Endothelial cell of umbilical vein (primary cell): ENCODE data around the gene DACH2. TPM values are rescaled to one million over a fixed set of nuclear protein-coding genes. Genes with fewer than 3 reads are reported as not detected.

Experiments used
- BruUV-seq: library from RNA; stranded (reverse); fragments of 400-500 nt; replicated peaks from 2 replicates; lab custom pipeline; 2021; lab: Mats Ljungman, UMichigan
- CTCF ChIA-PET: fragments of 300-600, 350-600 bp; sonication (Branson Sonifier 250); formaldehyde crosslinking; loops from one replicate; lab custom pipeline; 2021; ENCODE audit warnings: antibody characterized with exemption, inconsistent platforms; lab: Charles Lee
- POLR2A ChIA-PET: fragments of 300-600, 350-600 bp; sonication (Branson Sonifier 250); formaldehyde crosslinking; loops from one replicate; lab custom pipeline; 2021; ENCODE audit warnings: antibody characterized with exemption, inconsistent platforms; lab: Charles Lee
- DNase-seq: peaks from one replicate; pipeline ENCODE4 v3.0.0-alpha.2; 2011; ENCODE audit warnings: low read depth, low spot score
- FAIRE-seq: peaks from 2 replicates; lab custom pipeline; 2011; peaks lifted over from hg19 to GRCh38; lab: Jason Lieb, UNC
- H2AFZ ChIP-seq: 2 replicates; pipeline ENCODE4 v1.6.0; 2012; ENCODE audit warnings: low read depth, low read length, control low read depth, inconsistent platforms
- H3K27ac ChIP-seq: 2 replicates; pipeline ENCODE4 v1.5.1; 2011; ENCODE audit warnings: low read depth, mild to moderate bottlenecking, control low read depth, low read length, moderate library complexity; ENCODE audit not compliant: insufficient read depth
- H3K27me3 ChIP-seq, 2 experiments: 2 replicates each; pipeline versions ENCODE4 v1.6.0 to v1.6.1; 2011; ENCODE audit warnings: low read length in 2 of 2, mixed read lengths in 1 of 2; ENCODE audit not compliant: control insufficient read depth in 2 of 2, insufficient read depth in 2 of 2
- H3K36me3 ChIP-seq, 2 experiments: 2 replicates in 1 of 2; 3 replicates in 1 of 2; pipeline ENCODE4 v1.5.1; 2011; ENCODE audit warnings: low read length in 2 of 2, mild to moderate bottlenecking in 1 of 2, moderate library complexity in 1 of 2; ENCODE audit not compliant: control insufficient read depth in 2 of 2, insufficient read depth in 2 of 2; ENCODE audit errors: extremely low read depth in 1 of 2
- H3K4me1 ChIP-seq: 3 replicates; pipeline ENCODE4 v1.5.1; 2011; ENCODE audit warnings: mild to moderate bottlenecking, low read length; ENCODE audit not compliant: control insufficient read depth, insufficient read depth; ENCODE audit errors: extremely low read depth
- H3K4me2 ChIP-seq: 2 replicates; pipeline ENCODE4 v1.6.1; 2011; ENCODE audit warnings: low read length, control low read depth, mixed read lengths; ENCODE audit not compliant: insufficient read depth
- H3K4me3 ChIP-seq, 3 experiments: fragments of 200-600 bp in 1 of 3; sonication (generic), shearing (Covaris generic) in 1 of 3; replicated peaks in 1 of 3; 2 replicates each; pipeline ENCODE4 v1.5.1; 2011 to 2016; ENCODE audit warnings: control low read depth in 3 of 3, low read length in 3 of 3, mild to moderate bottlenecking in 2 of 3, inconsistent platforms in 1 of 3, low read depth in 1 of 3, moderate library complexity in 1 of 3; ENCODE audit not compliant: insufficient read depth in 1 of 3
- H3K79me2 ChIP-seq: 2 replicates; pipeline ENCODE4 v1.6.0; 2012; ENCODE audit warnings: low read length, inconsistent platforms; ENCODE audit not compliant: control insufficient read depth, insufficient read depth
- H3K9ac ChIP-seq: replicated peaks from 2 replicates; pipeline ENCODE3; 2011; ENCODE audit warnings: low read length, control low read depth; ENCODE audit not compliant: insufficient read depth; ENCODE audit errors: extremely low read depth
- H3K9me1 ChIP-seq: replicated peaks from 3 replicates; pipeline ENCODE4 v1.6.0; 2011; ENCODE audit warnings: mild to moderate bottlenecking, low read length; ENCODE audit not compliant: control insufficient read depth, insufficient read depth; ENCODE audit errors: extremely low read depth
- H3K9me3 ChIP-seq: replicated peaks from 2 replicates; pipeline ENCODE4 v1.5.1; 2012; ENCODE audit warnings: low read length, inconsistent platforms; ENCODE audit not compliant: control insufficient read depth, insufficient read depth
- H4K20me1 ChIP-seq: replicated peaks from 2 replicates; pipeline ENCODE3; 2011; ENCODE audit warnings: mild to moderate bottlenecking, low read length; ENCODE audit not compliant: control insufficient read depth, insufficient read depth; ENCODE audit errors: extremely low read depth
- CTCF ChIP-seq, 2 donors: IDR thresholded peaks; 1 replicate in 1 of 2; 2 replicates in 1 of 2; pipeline ENCODE4 v1.5.1; 2011; ENCODE audit warnings: low read length in 2 of 2, mild to moderate bottlenecking in 2 of 2, moderate library complexity in 2 of 2, control low read depth in 1 of 2, inconsistent platforms in 1 of 2, low read depth in 1 of 2; ENCODE audit not compliant: insufficient read depth in 1 of 2; ENCODE audit errors: extremely low read depth in 1 of 2
- EZH2 ChIP-seq: IDR thresholded peaks from 2 replicates; pipeline ENCODE4 v1.6.1; 2012; ENCODE audit warnings: borderline replicate concordance, low read depth, mild to moderate bottlenecking, moderate library complexity, low read length, inconsistent platforms; ENCODE audit not compliant: severe bottlenecking
- FOS ChIP-seq: IDR thresholded peaks from 2 replicates; pipeline ENCODE4 v1.6.1; 2011; ENCODE audit warnings: mild to moderate bottlenecking, low read length, moderate library complexity, borderline replicate concordance; ENCODE audit not compliant: insufficient read depth
- GATA2 ChIP-seq: IDR thresholded peaks from 2 replicates; pipeline ENCODE4 v1.7.0; 2011; ENCODE audit warnings: low read depth, mild to moderate bottlenecking, moderate library complexity, mixed read lengths, low read length; ENCODE audit not compliant: insufficient read length, insufficient read depth
- JUN ChIP-seq: IDR thresholded peaks from 2 replicates; pipeline ENCODE4 v1.6.1; 2011; ENCODE audit warnings: borderline replicate concordance, low read depth; ENCODE audit not compliant: insufficient read length, insufficient read depth
- MAX ChIP-seq: IDR thresholded peaks from 2 replicates; pipeline ENCODE4 v1.6.1; 2011; ENCODE audit not compliant: insufficient read depth, insufficient read length
- MYC ChIP-seq: IDR thresholded peaks from one replicate; pipeline ENCODE4 v1.6.1; 2011; ENCODE audit warnings: mild to moderate bottlenecking, low read depth, low read length
- POLR2A ChIP-seq: IDR thresholded peaks from 2 replicates; pipeline ENCODE4 v1.6.1; 2012; ENCODE audit warnings: low read depth, mild to moderate bottlenecking, control low read depth, low read length
- POLR2AphosphoS5 ChIP-seq: IDR thresholded peaks from 2 replicates; pipeline ENCODE4 v1.6.1; 2012; ENCODE audit warnings: low read depth, mild to moderate bottlenecking, control low read depth, low read length, moderate library complexity; ENCODE audit not compliant: insufficient read depth
- dilution Hi-C: fragments of 300-500 bp; cut with MboI; formaldehyde crosslinking; loops from one replicate; pipeline ENCODE4 v1.15.0; 2019; ENCODE audit warnings: low sequenced_read_pairs; ENCODE audit not compliant: extremely low pct_ligation_motif_present
- intact Hi-C: fragments of 100-400 bp; cut with micrococcal nuclease; formaldehyde crosslinking; loops from one replicate; pipeline ENCODE4 v1.10.0; 2022
- polyA plus RNA-seq, 4 experiments: library from polyadenylated mRNA; depleted of rRNA in 3 of 4; stranded (reverse) in 3 of 4; unstranded in 1 of 4; fragments of >200 nt; gene quantifications; 2 replicates each; pipeline versions ENCODE4 v1.2.1 to v1.2.3, GENCODE V29; 2011 to 2012; ENCODE audit warnings: missing spikeins in 1 of 4
- total RNA-seq: library from RNA; stranded (reverse); gene quantifications from 2 replicates; pipeline ENCODE4 v1.2.3, GENCODE V29; 2021

DACH2 gene
- total and polyA plus RNA-seq, 2 donors (not counting 3 experiments of a cell fraction or from before 2014, with no cell fraction given): not detected

GRCh38 chrX:86421771-86422170 is 273.5 kb downstream of the DACH2 start:
- FAIRE-seq: no peak
- no peak overlapping the region for H3K27ac ChIP-seq
- POLR2A ChIA-PET: no interaction called here
- no peak overlapping the region for H3K4me3 ChIP-seq
- intact Hi-C loops: no loop called here
- no peaks in the 10 kb centered on the region for H3K9me1 ChIP-seq
- CTCF ChIA-PET: no interaction called here
- BruUV-seq: no TSS peak
- no peaks in the 10 kb centered on the region for H3K9me3 ChIP-seq
- dilution Hi-C loops: no loop called here
- no peaks in the 10 kb centered on the region for H3K27me3 ChIP-seq
- no peak overlapping the region for H3K9ac ChIP-seq
- no peak for TF ChIP-seq POLR2AphosphoS5
- TF ChIP-seq FOS: no peak
- no peak for TF ChIP-seq CTCF (IDR thresholded peaks at IDR 0.05; ENCODE audit: extremely low read depth in 1 of 2, insufficient read depth in 1 of 2, low read depth in 1 of 2, low read length in 2 of 2)
- no peak for TF ChIP-seq MAX
- TF ChIP-seq JUN: no peak
- no peak for TF ChIP-seq MYC
- no peak for TF ChIP-seq EZH2
- TF ChIP-seq POLR2A: no peak
- no peak for TF ChIP-seq GATA2
- no peak overlapping the region for H3K4me2 ChIP-seq
- no peaks in the 10 kb centered on the region for H3K36me3 ChIP-seq
- peak; percentile 62 for DNase-seq
- H3K79me2 ChIP-seq: no peaks in the 10 kb centered on the region
- no peak overlapping the region for H2AFZ ChIP-seq
- H4K20me1 ChIP-seq: no peaks in the 10 kb centered on the region
- no peaks in the 10 kb centered on the region for H3K4me1 ChIP-seq
